M059J (cell line): Measurements from ENCODE around the gene CEACAM1. TPM values are rescaled to one million over a fixed set of nuclear protein-coding genes. Genes with fewer than 3 reads are reported as not detected.
"Not testable (repeated sequence)": the region's sequence is repeated elsewhere in the genome, so short reads cannot be mapped to it uniquely, and the experiment has no call there.

Source experiments
- DNase-seq: peaks from one replicate; pipeline ENCODE4 v3.0.0-alpha.2; 2012; ENCODE audit warnings: low read depth
- total RNA-seq: library from RNA; depleted of rRNA; stranded (reverse); fragments of >200 nt; shearing (Covaris generic); gene quantifications from 2 replicates; pipeline ENCODE4 v1.2.3, GENCODE V29; 2014

CEACAM1 gene
- total RNA-seq, 1 experiment from 2014 or later = 0.62 TPM

- no peak for DNase-seq
Measured at GRCh38 chr19:42512130-42512636, 16.1 kb downstream of the CEACAM1 start.

GRCh38 chr19:42511340-42511739 is 16.9 kb downstream of the CEACAM1 start:
- DNase-seq = no peak

GRCh38 chr19:42508892-42509444 is 19.3 kb downstream of the CEACAM1 start:
- DNase-seq = no peak

- DNase-seq = no peak
Measured at GRCh38 chr19:42505066-42505465, 23.2 kb downstream of the CEACAM1 start.

- no peak for DNase-seq
Measured at GRCh38 chr19:42501733-42502132, 26.5 kb downstream of the CEACAM1 start.

- not testable (repeated sequence) for DNase-seq
Measured at GRCh38 chr19:42501243-42501642, 27.0 kb downstream of the CEACAM1 start.

- DNase-seq = no peak
Measured at GRCh38 chr19:42498169-42498757, 30.0 kb downstream of the CEACAM1 start.

- no peak for DNase-seq
Measured at GRCh38 chr19:42497492-42498168, 30.7 kb downstream of the CEACAM1 start.

- DNase-seq = no peak
Measured at GRCh38 chr19:42496460-42497133, 31.7 kb downstream of the CEACAM1 start.

- no peak for DNase-seq
Measured at GRCh38 chr19:42495663-42496062, 32.6 kb downstream of the CEACAM1 start.

- DNase-seq = no peak
Measured at GRCh38 chr19:42494321-42494720, 34.0 kb downstream of the CEACAM1 start.

GRCh38 chr19:42488783-42489521 is 39.3 kb downstream of the CEACAM1 start:
- DNase-seq = no peak

GRCh38 chr19:42487798-42488178 is 40.5 kb downstream of the CEACAM1 start:
- DNase-seq = no peak

GRCh38 chr19:42487032-42487797 is 41.1 kb downstream of the CEACAM1 start:
- DNase-seq = no peak

GRCh38 chr19:42485036-42485435 is 43.2 kb downstream of the CEACAM1 start:
- not testable (repeated sequence) for DNase-seq

GRCh38 chr19:42480335-42481095 is 47.8 kb downstream of the CEACAM1 start:
- peak; percentile 76 for DNase-seq

GRCh38 chr19:42479736-42480135 is 48.5 kb downstream of the CEACAM1 start:
- no peak for DNase-seq

- no peak for DNase-seq
Measured at GRCh38 chr19:42478765-42479311, 49.4 kb downstream of the CEACAM1 start.

GRCh38 chr19:42477933-42478332 is 50.3 kb downstream of the CEACAM1 start:
- DNase-seq = no peak

GRCh38 chr19:42477117-42477516 is 51.2 kb downstream of the CEACAM1 start:
- DNase-seq = no peak
